OCI-LY7 (cell line): ENCODE results near the gene LPA.

Experiments
- EZH2phosphoT487 ChIP-seq: fragments of 200-600 bp; sonication (generic); IDR thresholded peaks from 2 replicates; pipeline ENCODE4 v1.6.1; 2018; ENCODE audit warnings: low read depth, borderline replicate concordance, mild to moderate bottlenecking, mixed run types, antibody characterized with exemption, low read length, moderate library complexity, mixed read lengths
- TF ChIP-seq, protein P1 (sequence below): fragments of 200-600 bp; sonication (generic); conservative IDR thresholded peaks from 2 replicates; pipeline ENCODE4 v1.5.1; 2014; ENCODE audit warnings: mild to moderate bottlenecking, antibody characterized with exemption, low read length, moderate library complexity, mixed read lengths

DNA sequence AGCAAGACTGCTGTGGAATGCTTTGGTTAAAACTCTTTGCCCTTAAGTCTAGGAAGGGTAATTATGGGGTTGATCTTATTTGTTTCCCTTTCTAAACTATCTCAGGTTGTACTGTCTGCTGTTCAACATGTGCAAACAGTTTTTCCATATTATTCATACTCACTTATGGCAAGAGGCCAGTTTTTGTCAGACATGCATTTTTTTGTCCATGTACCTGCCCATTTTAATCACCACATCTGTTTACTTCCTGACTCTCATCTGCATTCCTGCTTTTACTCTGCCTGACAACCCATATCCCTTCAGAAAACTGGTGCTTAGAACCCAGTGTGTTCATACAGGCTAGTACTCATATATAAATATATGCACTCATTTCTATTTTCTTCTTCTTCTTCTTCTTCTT lies 80.3 kb downstream of the LPA start:
- TF ChIP-seq, protein P1, sequence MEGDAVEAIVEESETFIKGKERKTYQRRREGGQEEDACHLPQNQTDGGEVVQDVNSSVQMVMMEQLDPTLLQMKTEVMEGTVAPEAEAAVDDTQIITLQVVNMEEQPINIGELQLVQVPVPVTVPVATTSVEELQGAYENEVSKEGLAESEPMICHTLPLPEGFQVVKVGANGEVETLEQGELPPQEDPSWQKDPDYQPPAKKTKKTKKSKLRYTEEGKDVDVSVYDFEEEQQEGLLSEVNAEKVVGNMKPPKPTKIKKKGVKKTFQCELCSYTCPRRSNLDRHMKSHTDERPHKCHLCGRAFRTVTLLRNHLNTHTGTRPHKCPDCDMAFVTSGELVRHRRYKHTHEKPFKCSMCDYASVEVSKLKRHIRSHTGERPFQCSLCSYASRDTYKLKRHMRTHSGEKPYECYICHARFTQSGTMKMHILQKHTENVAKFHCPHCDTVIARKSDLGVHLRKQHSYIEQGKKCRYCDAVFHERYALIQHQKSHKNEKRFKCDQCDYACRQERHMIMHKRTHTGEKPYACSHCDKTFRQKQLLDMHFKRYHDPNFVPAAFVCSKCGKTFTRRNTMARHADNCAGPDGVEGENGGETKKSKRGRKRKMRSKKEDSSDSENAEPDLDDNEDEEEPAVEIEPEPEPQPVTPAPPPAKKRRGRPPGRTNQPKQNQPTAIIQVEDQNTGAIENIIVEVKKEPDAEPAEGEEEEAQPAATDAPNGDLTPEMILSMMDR = no peak
- no peak for TF ChIP-seq EZH2phosphoT487
